HG02759 (cell line): ENCODE data around the gene ERVV-1.
"Not testable (repeated sequence)": the region's sequence is repeated elsewhere in the genome, so short reads cannot be mapped to it uniquely, and the experiment has no call there.

ENCODE experiments used
- ATAC-seq: cut with Tn5 transposase; IDR thresholded peaks from one replicate; pipeline ENCODE4 v1.9.1; 2021; ENCODE audit warnings: mild to moderate bottlenecking, moderate library complexity; ENCODE audit not compliant: unreplicated experiment

Gene ERVV-1, protein sequence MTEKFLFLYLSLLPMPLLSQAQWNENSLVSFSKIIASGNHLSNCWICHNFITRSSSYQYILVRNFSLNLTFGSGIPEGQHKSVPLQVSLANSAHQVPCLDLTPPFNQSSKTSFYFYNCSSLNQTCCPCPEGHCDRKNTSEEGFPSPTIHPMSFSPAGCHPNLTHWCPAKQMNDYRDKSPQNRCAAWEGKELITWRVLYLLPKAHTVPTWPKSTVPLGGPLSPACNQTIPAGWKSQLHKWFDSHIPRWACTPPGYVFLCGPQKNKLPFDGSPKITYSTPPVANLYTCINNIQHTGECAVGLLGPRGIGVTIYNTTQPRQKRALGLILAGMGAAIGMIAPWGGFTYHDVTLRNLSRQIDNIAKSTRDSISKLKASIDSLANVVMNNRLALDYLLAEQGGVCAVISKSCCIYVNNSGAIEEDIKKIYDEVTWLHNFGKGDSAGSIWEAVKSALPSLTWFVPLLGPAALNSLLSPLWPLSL

GRCh38 chr19:53013621-53014020 is at the start of gene ERVV-1:
Gene ERVV-1, plus strand, starts transcription at chr19:53013921. Its CDS starts 170 bp downstream, at chr19:53014091.
- ATAC-seq, result no peak

DNA sequence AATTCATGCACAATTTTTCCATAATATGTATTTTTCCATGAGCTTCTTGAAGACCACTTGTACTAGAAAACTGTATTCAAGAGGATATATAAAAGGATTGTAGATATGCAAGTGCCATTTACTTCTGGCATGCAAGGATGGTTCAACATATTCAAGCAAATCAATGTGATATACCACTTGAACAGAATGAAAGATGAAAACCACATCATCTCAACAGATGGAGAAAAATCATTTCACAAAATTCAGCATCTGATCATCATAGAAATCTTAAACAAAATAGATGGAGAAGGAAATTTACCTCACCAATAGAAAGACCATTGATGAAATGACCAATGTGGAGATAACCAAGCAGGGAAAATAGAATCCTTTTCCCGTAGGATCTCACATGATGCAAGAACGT is 45.9 kb upstream of the ERVV-1 start:
- no peak for ATAC-seq

DNA sequence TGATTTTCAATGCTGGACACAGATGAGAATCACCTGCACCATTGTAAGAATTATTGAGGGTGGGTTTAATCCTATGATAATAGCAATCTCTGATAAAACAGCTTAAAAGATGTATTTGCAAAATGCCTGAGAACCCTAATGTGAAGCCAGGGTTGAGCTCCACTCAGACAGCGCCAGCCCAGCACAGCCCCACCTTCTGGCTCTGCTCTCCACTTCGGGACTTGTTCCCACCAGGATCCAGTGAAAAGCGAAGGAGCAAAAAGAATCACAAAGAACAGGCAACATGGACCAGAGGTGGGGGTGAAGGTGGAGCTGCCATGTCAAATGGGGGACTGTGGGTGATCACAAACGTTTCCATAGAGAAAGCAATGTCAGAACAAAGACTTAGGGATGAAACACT is 32.4 kb upstream of the ERVV-1 start:
- no peak for ATAC-seq

GRCh38 chr19:52983167-52983566 is 30.6 kb upstream of the ERVV-1 start:
- ATAC-seq, result not testable (repeated sequence)

DNA sequence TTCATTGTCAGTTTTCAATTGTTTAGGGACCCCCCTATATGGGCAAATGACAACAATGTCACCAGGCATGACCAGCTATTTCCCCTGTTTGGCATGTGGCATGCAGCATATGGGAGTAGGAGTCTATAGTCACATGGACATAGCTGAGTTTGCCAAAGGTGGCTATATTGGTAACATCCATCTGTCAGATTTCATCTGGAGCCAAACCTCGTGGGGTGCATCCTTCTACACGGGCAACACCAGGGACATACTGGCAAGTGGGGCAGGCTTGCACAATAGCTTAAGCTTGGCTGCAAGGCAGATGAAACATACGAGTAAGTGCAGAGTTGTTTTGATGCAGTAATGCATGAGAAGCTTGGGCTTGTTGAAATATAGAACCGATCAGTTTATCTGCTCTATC is 26.5 kb upstream of the ERVV-1 start:
- ATAC-seq, result no peak

DNA sequence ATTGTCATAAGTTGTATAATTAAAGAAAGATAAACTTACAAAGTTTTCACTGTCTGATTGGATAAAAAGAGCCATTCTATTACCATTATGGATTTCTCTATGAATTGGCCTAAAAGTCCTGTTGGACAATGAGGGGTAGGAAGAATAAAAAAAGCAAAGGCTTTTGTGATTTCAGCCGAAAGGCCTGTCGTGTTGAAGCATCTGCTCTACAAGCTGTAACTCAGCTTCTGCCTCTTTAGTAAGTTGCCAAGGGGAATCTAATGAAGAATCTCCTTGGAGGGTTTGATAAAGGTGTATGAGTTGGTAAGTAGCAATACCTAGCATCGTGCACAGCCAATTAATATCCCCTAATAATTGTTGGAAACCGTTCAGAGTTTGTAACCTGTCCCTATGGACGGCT is 25.2 kb upstream of the ERVV-1 start:
- no peak for ATAC-seq

GRCh38 chr19:52990759-52991418 is 22.8 kb upstream of the ERVV-1 start:
- ATAC-seq, result no peak

DNA sequence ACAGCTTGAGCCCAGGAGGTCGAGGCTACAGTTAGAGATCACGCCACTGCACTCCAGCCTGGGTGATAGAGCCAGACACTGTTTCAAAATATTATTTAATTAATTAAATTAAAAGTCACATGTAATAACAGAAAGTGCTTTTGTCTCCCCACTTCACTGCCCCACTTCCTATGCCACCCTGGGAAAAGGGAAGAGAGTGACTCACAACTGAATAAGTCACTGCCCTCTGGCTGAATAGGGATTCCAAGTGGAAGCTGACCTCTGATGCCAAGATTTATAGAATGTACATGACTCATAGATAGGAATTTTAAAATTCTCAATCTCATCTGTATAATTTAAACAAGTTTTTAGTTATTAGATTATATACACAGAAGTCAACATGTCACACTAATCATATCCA is 22.2 kb upstream of the ERVV-1 start:
- no peak for ATAC-seq

GRCh38 chr19:52992109-52993004 is 21.4 kb upstream of the ERVV-1 start:
- ATAC-seq, result no peak

DNA sequence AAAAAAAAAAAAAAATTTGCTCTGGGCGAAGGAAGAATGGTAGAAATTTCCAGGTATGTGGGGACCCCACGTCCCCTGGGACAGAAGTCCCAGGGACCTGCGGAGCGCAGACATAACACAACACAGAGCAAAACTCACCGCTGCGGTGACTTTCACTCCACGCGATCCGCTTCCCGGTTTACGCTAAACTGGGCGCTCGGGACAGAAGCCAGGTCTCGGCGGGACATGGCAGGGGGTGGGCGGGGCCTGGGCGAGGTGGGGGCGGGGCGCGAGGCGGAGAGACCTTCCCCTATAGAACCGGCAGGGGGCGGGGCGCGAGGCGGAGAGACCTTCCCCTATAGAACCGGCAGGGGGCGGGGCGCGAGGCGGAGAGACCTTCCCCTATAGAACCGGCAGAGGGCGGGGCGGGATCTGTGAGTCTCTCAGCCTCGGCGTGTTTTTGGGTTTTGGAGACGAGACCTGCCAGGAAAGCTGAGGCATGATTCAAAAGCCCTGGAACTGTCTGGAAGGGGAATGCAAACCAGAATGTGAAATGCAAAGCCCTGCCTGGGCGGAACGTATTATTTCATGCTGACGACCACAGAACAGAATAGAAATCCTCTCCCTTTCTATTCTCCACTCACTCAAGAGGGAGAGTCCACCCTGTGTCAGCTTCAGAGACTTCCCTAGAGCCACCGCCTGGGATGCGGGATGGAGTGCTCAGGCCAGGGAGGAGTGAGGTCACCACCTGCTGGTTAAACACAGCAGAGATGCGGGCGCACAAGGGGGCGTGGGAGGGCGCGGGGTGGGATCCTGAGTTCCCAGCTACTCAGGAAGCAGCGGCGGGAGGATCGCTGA is 20.2 kb upstream of the ERVV-1 start:
- no peak for ATAC-seq

- ATAC-seq, result no peak
Observed at GRCh38 chr19:52995711-52996110, 18.0 kb upstream of the ERVV-1 start.

- ATAC-seq, result no peak
Observed at GRCh38 chr19:52997975-52998374, 15.7 kb upstream of the ERVV-1 start.

- ATAC-seq, result no peak
Observed at GRCh38 chr19:53002479-53002878, 11.2 kb upstream of the ERVV-1 start.

DNA sequence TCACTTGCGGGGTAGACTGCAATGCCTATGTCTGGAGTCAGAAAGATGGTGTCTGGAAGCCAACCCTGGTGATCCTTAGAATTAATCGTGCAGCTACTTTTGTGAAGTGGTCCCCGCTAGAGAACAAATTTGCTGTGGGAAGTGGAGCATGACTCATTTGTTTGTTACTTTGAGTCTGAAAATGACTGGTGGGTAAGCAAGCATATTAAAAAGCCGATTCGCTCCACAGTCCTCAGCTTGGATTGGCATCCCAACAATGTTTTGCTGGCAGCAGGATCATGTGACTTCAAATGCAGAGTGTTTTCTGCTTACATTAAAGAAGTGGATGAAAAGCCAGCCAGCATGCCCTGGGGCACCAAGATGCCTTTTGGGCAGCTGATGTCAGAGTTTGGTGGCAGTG is 9.5 kb upstream of the ERVV-1 start:
- no peak for ATAC-seq

GRCh38 chr19:53007200-53007599 is 6.5 kb upstream of the ERVV-1 start:
- no peak for ATAC-seq

DNA sequence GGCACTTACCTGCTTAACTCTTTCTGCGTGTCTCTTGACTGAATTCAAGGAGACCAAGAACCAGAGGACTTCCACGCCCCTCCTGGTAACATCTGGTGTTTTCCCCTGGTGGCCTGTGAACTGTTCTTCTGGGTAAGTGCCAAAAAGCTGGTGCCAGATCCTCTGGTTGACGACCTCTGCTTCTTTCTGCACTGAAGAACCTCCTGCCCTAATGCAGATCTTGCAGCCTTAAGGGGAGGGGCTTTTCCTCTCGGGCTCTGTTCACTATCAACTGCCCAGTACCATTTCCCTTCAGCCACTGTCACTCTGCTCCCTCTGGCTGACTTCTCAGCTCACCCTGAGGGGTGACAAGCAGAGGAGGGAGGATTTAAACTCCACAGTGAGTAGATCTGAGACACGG is 6.1 kb upstream of the ERVV-1 start:
- ATAC-seq, result no peak

- ATAC-seq, result no peak
Observed at GRCh38 chr19:53008061-53008778, 5.5 kb upstream of the ERVV-1 start.

DNA sequence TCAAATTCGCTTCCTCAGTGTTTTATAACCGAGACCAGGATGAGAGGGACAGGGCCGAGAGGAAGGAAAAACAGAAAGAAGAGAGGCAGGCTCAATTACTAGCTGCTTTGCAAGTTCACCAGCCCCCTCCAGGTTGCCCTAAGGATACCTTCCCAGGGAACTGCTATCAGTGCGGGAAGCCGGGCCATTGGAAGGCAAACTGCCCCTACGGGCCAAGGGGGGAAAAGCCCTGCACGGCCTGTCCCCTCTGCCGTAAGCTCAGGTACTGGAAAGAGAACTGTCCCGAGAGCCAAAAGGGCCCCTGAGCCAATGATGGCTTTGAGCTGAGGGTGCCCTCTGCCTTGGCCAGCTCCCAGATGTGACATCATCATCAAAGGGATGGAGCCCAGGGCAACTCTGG is 3.2 kb upstream of the ERVV-1 start:
- no peak for ATAC-seq

DNA sequence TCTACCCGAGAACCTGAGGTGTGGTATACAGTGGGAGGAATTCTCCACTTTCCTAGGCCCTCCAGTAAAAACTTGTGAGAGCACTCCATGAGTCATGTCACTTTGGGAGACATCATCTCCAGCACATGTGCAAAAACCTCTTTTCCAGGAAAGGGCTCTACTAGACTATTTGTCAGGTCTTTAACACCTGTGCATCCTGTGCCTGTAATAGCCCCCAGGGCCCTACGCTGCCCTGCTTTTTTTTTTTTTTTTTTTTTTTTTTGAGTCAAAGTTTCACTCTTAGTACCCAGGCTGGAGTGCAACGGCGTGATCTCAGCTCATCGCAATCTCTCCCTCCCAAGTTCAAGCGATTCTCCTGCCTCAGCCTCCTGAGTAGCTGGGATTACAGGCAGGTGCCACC is 1.7 kb upstream of the ERVV-1 start:
- ATAC-seq, result no peak

GRCh38 chr19:53015159-53015558 is 1.4 kb downstream of the ERVV-1 start:
- ATAC-seq, result no peak
